ENCODE data around the gene METRN. TPM values are rescaled to one million over a fixed set of nuclear protein-coding genes. Genes with fewer than 3 reads are reported as not detected.
"Not testable (repeated sequence)": the region's sequence is repeated elsewhere in the genome, so short reads cannot be mapped to it uniquely, and the experiment has no call there.

METRN gene
- total RNA-seq, 2 donors from 2014 or later: 52.0 to 78.2 TPM

DNA sequence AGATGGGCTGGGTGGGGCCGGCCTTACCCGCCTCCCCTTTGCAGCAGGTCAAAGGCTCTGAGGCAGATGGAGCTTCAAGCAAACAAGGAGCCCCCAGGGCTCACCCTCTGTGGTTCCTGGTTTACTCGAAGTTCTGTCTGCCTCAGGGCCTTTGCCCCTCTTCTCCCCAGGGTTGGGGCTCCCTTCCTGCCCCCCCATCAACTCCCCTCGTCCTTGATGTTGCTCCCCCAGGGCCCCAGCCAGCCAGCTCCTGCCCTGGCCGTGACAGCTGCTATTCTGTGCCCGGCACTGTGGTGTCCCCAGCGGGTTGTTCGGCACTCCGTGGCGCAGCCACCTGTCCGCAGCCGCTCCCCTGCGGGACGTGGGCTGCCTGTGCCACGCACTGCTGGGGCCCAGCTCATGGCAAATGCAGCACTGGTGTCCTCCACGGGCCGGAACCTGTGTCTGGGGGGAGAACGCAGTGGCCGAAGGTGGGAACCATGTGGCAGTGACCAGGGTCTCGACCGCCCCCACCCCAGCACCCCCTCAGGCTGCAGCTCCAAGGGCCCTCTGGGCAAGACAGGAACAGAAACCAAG is 4.3 kb upstream of the METRN start:
- Histone ChIP-seq H3K27ac (no peak overlapping the region), H3K36me3 (no peaks in the 10 kb centered on the region), H3K4me3 (no peak overlapping the region), H3K4me1 (replicated peaks) (peaks cover 5% of the 10 kb centered on the region), H3K27me3 (replicated peaks; ENCODE audit: insufficient read depth) (peaks cover 14% of the 10 kb centered on the region), H3K9me3 (no peaks in the 10 kb centered on the region)
- intact Hi-C loops (cut with DNase I): loop anchor here (5.0 kb wide), 2 partner anchors 77 to 342 kb away; partner anchors contain the start of genes CHTF18 and RPUSD1
- no peak for TF ChIP-seq POLR2A (IDR thresholded peaks at IDR 0.05)
- TF ChIP-seq, protein P1, sequence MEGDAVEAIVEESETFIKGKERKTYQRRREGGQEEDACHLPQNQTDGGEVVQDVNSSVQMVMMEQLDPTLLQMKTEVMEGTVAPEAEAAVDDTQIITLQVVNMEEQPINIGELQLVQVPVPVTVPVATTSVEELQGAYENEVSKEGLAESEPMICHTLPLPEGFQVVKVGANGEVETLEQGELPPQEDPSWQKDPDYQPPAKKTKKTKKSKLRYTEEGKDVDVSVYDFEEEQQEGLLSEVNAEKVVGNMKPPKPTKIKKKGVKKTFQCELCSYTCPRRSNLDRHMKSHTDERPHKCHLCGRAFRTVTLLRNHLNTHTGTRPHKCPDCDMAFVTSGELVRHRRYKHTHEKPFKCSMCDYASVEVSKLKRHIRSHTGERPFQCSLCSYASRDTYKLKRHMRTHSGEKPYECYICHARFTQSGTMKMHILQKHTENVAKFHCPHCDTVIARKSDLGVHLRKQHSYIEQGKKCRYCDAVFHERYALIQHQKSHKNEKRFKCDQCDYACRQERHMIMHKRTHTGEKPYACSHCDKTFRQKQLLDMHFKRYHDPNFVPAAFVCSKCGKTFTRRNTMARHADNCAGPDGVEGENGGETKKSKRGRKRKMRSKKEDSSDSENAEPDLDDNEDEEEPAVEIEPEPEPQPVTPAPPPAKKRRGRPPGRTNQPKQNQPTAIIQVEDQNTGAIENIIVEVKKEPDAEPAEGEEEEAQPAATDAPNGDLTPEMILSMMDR (IDR thresholded peaks at IDR 0.05): no peak
- WGBS: 68% methylated on average over 19 of the region's 21 CpGs
- no peak for DNase-seq (ENCODE audit: low spot score)

DNA sequence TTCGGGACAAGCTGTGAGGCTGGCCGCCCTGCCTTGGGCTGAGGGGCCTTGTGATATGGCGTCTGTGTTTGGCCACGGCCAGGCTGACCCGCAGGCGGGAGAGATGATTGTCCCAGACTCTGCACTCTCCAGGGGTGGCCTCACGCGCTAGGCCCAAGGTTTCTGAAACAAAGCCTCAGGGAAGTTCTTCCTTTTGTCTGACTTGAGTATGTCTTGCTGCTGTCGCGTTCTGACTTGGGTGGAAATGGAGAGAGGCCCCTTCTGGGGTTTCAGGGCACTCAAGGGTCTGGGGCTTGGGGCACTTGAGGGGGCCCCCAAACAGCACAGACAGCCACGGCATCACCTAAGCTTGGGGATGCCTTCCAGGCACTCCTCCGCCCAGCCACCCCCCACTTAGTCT is 3.8 kb upstream of the METRN start:
- no peak overlapping the region for H3K27ac ChIP-seq
- no peaks in the 10 kb centered on the region for H3K9me3 ChIP-seq
- peaks cover 14% of the 10 kb centered on the region for H3K27me3 ChIP-seq (replicated peaks; ENCODE audit: insufficient read depth)
- DNase-seq (ENCODE audit: low spot score): no peak
- peaks cover 10% of the 10 kb centered on the region for H3K4me1 ChIP-seq (replicated peaks)
- intact Hi-C loops (cut with DNase I): loop anchor here (5.0 kb wide), 2 partner anchors 76 to 341 kb away; partner anchors contain the start of genes CHTF18 and RPUSD1
- TF ChIP-seq, protein P1 (IDR thresholded peaks at IDR 0.05): no peak
- TF ChIP-seq POLR2AphosphoS5 (IDR thresholded peaks at IDR 0.05): no peak
- TF ChIP-seq POLR2A (IDR thresholded peaks at IDR 0.05): no peak
- H3K4me3 ChIP-seq: no peak overlapping the region
- H3K36me3 ChIP-seq: no peaks in the 10 kb centered on the region
- WGBS: 61% methylated on average over 12 of the region's 12 CpGs

DNA sequence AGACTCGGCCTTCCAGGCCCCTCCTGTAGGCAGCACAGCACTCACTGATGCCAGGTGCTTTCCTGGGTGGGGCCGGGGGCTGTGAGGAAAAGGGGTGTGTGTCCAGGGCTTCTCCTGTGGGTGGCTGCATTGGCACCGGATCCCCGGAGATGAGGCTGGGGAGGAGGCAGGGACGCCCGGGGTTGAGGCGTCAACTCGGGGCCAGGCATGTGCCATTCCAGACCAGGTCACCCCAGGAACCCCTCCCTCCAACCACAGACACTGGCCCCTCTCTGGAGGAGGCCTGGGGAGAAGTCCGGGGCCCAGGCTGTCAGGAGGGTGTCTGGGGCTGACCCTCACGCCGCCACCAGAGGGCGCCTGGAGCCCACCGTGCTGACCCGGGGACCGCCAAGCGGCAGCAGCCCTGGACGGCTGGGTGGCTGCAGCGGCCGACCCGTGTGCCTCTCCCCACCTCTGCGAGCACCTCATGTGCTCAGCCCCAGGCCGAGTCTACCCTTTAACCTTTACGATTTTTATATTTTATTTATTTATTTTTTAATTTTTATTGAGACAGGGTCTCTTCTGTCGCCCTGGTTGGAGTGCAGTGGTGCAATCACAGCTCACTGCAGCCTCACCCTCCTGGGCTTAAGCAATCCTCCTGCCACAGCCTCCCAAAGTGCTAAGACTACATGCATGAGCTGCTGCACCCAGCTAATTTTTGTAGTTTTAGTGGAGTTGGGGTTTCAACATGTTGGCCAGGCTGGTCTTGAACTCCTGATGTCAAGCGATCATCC is 3.2 kb upstream of the METRN start:
- peak; percentile 48 for DNase-seq (ENCODE audit: low spot score)
- intact Hi-C loops (cut with DNase I): loop anchor here (5.0 kb wide), 2 partner anchors 76 to 341 kb away; partner anchors contain the start of genes CHTF18 and RPUSD1
- no peaks in the 10 kb centered on the region for H3K36me3 ChIP-seq
- no peak overlapping the region for H3K4me3 ChIP-seq
- no peak overlapping the region for H3K27ac ChIP-seq
- H3K27me3 ChIP-seq (replicated peaks; ENCODE audit: insufficient read depth): peaks cover 10% of the 10 kb centered on the region
- TF ChIP-seq POLR2AphosphoS5 (IDR thresholded peaks at IDR 0.05) (peak; percentile 6), POLR2A (IDR thresholded peaks at IDR 0.05) (no peak)
- TF ChIP-seq, protein P1 (IDR thresholded peaks at IDR 0.05): peak; percentile 85 to 92 (median 91)
- 10% methylated on average over 25 of the region's 25 CpGs for WGBS
- H3K9me3 ChIP-seq: no peaks in the 10 kb centered on the region
- H3K4me1 ChIP-seq (replicated peaks): peaks cover 14% of the 10 kb centered on the region

DNA sequence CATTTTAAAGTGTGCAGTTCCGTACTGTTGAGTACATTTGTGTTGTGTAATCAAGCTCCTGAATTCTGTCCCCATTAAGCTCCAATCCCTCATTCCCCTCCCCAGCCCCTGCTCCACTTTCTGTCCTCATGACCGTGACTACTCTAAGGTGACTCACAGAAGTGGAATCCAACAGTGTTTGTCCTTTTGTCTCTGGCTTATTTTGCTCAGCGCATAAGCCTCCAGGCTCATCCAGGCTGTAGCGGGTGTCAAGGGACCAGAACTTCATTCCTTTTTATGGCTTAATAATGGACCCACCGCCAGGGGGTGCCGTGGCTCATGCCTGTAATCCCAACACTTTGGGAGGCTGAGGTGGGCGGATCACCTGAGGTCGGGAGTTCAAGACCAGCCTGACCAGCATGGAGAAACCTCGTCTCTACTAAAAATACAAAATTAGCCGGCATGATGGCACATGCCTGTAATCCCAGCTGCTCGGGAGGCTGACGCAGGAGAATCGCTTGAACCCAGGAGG is 2.1 kb upstream of the METRN start:
- not testable (repeated sequence) for H3K9me3 ChIP-seq; H3K4me3 ChIP-seq; DNase-seq (ENCODE audit: low spot score); H3K36me3 ChIP-seq; H3K27me3 ChIP-seq (replicated peaks; ENCODE audit: insufficient read depth); H3K27ac ChIP-seq
- WGBS: 37% methylated on average over 13 of the region's 13 CpGs
- peaks cover 14% of the 10 kb centered on the region for H3K4me1 ChIP-seq (replicated peaks)
- intact Hi-C loops (cut with DNase I): loop anchor here (5.0 kb wide), 2 partner anchors 75 to 340 kb away; partner anchors contain the start of genes CHTF18 and RPUSD1
- TF ChIP-seq, protein P1 (IDR thresholded peaks at IDR 0.05): peak in 2 of 4 experiments; percentile 17 to 35

Measured in prostate gland (tissue), 2 donors.